Skeletal muscle satellite cell (primary cell): ENCODE data around the gene PHF14.
"Not testable (repeated sequence)": the region's sequence is repeated elsewhere in the genome, so short reads cannot be mapped to it uniquely, and the experiment has no call there.

Experiments used
- H3K27me3 ChIP-seq: 2 replicates; pipeline ENCODE4 v1.7.0; 2013; ENCODE audit warnings: low read length; ENCODE audit not compliant: control insufficient read depth, insufficient read depth
- H3K36me3 ChIP-seq: 2 replicates; pipeline ENCODE4 v1.7.0; 2013; ENCODE audit warnings: mild to moderate bottlenecking, control low read depth, low read length; ENCODE audit not compliant: insufficient read depth
- H3K4me1 ChIP-seq: 2 replicates; pipeline ENCODE4 v1.7.0; 2013; ENCODE audit warnings: low read length; ENCODE audit not compliant: control insufficient read depth, insufficient read depth
- H3K4me2 ChIP-seq: 2 replicates; pipeline ENCODE4 v1.7.0; 2013; ENCODE audit warnings: mild to moderate bottlenecking, low read length
- H3K4me3 ChIP-seq: 2 replicates; pipeline ENCODE4 v1.7.0; 2013; ENCODE audit warnings: low read length
- H3K9ac ChIP-seq: 2 replicates; pipeline ENCODE4 v1.7.0; 2013; ENCODE audit warnings: mild to moderate bottlenecking, low read depth, low read length, moderate library complexity
- H3K9me3 ChIP-seq: replicated peaks from 2 replicates; pipeline ENCODE4 v1.7.0; 2013; ENCODE audit warnings: mild to moderate bottlenecking, control low read depth, low read length

Gene PHF14

DNA sequence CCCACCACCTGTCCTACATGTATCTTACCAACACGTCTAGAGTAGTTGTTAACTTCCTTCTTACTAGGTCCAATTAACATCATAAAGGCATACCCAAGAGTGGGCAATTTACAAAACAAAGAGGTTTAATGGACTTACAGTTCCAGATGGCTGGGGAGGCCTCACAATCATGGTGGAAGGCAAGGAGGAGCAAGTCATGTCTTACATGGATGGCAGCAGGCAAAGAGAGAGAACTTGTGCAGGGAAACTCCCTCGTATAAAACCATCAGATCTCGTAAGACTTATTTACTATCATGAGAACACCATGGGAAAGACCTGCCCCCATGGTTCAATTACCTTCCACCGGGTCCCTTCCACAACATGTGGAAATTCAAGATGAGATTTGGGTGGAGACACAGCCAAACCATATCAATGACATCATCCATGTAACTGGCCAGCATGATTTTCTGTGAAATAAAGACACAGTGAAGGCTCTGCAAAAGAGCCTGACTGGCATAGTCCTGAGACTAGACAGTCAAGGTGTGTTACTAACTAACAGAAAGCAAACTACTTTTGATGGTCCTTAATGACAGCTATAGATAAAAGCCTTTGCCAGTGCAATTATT is 22.6 kb upstream of the PHF14 start:
- not testable (repeated sequence) for H3K9me3 ChIP-seq, H3K4me2 ChIP-seq, H3K4me3 ChIP-seq, H3K9ac ChIP-seq, H3K4me1 ChIP-seq, H3K36me3 ChIP-seq
- peaks cover 14% of the 10 kb centered on the region for H3K27me3 ChIP-seq

DNA sequence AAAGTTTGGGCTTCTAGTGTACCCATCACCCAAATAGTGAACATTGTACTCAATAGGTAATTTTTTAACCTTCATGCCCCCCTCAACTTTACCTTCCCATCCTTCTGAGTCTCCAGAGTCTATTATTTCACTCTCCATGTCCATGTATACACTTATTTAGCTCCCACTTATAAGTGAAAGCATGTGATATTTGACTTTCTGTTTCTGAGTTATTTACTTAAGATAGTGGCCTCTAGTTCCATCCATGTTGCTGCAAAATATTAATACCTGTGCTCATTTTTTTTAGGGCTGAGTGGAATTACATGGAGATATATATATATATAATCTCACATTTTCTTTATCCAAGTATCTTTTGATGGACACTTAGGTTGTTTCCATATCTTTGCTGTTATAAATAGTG is 21.1 kb upstream of the PHF14 start:
- no peak overlapping the region for H3K4me3 ChIP-seq
- no peaks in the 10 kb centered on the region for H3K36me3 ChIP-seq

DNA sequence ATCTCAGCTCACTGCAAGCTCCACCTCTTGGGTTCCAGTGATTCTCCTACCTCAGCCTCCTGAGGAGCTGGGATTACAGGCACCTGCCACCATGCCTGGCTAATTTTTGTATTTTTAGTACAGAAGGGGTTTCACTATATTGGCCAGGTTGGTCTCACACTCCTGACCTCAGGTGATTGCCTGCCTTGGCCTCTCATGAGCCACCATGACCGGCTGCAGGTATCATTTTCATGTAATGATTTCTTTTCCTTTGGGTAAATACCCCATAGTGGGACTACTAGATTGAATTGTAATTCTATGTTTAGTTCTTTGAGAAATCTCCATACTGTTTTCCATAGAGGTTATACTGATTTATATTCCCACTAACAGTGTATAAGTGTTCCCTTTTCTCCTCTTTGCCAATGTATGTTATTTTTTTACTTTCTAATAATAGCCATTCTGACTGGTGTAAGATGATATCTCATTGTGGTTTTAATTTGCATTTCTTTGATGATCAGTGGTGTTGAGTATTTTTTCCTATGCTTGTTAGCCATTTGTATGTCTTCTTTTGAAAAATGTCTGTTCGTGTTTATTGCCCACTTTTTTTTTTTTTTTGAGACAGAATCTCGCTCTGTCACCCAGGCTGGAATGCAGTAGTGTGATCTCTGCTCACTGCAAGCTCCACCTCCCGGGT is 20.5 kb upstream of the PHF14 start:
- not testable (repeated sequence) for H3K36me3 ChIP-seq, H3K4me2 ChIP-seq, H3K27me3 ChIP-seq, H3K9ac ChIP-seq, H3K4me1 ChIP-seq, H3K4me3 ChIP-seq, H3K9me3 ChIP-seq

More for the DNA sequence above, 21.1 kb upstream of the PHF14 start:
- Histone ChIP-seq H3K4me2 (no peak overlapping the region), H3K27me3 (peaks cover 10% of the 10 kb centered on the region), H3K9ac (no peak overlapping the region), H3K9me3 (no peaks in the 10 kb centered on the region), H3K4me1 (no peaks in the 10 kb centered on the region)

DNA sequence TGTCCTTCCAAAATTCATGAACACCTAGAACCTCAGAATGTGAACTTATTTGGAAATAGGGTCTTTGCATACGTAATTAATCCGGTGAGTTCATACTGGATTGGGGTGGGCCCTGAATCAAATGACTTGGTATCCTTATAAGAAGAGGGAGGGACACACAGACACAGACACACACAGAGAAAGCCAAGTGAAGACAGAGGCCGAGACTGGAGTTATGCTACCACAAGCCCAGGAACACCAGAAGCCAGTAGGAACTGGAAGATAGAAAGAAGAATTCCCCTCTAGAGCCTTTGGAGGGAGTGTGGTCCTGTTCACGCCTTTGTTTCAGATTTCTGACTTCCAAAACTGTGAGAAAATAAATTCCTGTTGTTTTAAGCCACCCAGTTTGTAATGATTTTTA is 17.1 kb upstream of the PHF14 start:
- H3K9me3 ChIP-seq: no peaks in the 10 kb centered on the region
- peaks cover 4% of the 10 kb centered on the region for H3K27me3 ChIP-seq
- no peaks in the 10 kb centered on the region for H3K36me3 ChIP-seq
- H3K4me1 ChIP-seq: no peaks in the 10 kb centered on the region
- no peak overlapping the region for H3K9ac ChIP-seq
- no peak overlapping the region for H3K4me3 ChIP-seq
- no peak overlapping the region for H3K4me2 ChIP-seq

DNA sequence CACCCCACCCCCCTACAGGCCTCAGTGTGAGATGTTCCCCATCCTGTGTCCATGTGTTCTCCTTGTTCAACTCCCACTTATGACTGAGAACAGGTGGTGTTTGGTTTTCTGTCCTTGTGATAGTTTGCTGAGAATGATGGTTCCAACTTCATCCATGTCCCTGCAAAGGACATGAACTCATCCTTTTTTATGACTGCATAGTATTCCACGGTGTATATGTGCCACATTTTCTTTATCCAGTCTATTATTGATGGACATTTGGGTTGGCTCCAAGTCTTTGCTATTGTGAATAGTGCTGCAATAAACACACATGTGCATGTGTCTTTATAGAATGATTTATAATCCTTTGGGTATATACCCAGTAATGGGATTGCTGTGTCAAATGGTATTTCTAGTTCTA is 13.4 kb upstream of the PHF14 start:
- not testable (repeated sequence) for H3K9ac ChIP-seq, H3K4me3 ChIP-seq, H3K4me1 ChIP-seq, H3K27me3 ChIP-seq, H3K36me3 ChIP-seq, H3K4me2 ChIP-seq, H3K9me3 ChIP-seq

DNA sequence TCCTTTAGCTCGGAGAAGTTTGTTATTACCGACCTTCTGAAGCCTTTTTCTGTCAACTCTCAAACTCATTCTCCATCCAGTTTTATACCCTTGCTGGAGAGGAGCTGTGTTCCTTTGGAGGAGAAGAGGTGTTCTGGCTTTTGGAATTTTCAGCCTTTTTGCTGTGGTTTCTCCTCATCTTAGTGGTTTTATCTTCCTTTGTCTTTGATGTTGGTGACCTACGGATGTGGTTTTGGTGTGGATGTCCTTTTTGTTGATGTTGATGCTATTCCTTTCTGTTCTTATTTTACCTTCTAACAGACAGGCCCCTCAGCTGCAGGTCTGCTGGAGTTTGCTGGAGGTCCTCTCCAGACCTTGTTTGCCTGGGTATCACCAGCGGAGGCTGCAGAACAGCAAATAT is 8.7 kb upstream of the PHF14 start:
- not testable (repeated sequence) for H3K9me3 ChIP-seq, H3K4me3 ChIP-seq, H3K4me1 ChIP-seq, H3K9ac ChIP-seq, H3K36me3 ChIP-seq, H3K4me2 ChIP-seq
- peaks cover 19% of the 10 kb centered on the region for H3K27me3 ChIP-seq

DNA sequence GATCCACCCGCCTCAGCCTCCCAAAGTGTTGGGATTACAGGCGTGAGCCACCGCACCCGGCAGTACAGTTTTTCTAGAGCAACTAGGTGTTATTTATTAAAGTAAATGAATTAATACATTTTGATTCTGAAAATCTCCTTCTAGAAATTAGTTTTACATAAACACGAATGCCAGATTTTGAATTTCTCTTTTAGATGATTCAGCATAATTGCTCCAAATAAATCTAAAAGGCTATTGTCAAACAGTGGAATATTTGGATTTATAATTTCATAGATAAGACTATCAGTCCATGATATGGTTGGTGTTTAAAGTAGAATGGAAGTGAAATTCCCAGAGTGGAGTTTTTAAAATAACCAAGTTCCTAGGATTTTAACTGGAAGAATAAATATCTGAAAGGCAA is 1.5 kb upstream of the PHF14 start:
- H3K4me1 ChIP-seq: peaks cover 5% of the 10 kb centered on the region
- no peaks in the 10 kb centered on the region for H3K9me3 ChIP-seq
- H3K4me3 ChIP-seq: no peak overlapping the region
- H3K27me3 ChIP-seq: peaks cover 19% of the 10 kb centered on the region
- no peak overlapping the region for H3K9ac ChIP-seq
- H3K36me3 ChIP-seq: no peaks in the 10 kb centered on the region
- H3K4me2 ChIP-seq: no peak overlapping the region

DNA sequence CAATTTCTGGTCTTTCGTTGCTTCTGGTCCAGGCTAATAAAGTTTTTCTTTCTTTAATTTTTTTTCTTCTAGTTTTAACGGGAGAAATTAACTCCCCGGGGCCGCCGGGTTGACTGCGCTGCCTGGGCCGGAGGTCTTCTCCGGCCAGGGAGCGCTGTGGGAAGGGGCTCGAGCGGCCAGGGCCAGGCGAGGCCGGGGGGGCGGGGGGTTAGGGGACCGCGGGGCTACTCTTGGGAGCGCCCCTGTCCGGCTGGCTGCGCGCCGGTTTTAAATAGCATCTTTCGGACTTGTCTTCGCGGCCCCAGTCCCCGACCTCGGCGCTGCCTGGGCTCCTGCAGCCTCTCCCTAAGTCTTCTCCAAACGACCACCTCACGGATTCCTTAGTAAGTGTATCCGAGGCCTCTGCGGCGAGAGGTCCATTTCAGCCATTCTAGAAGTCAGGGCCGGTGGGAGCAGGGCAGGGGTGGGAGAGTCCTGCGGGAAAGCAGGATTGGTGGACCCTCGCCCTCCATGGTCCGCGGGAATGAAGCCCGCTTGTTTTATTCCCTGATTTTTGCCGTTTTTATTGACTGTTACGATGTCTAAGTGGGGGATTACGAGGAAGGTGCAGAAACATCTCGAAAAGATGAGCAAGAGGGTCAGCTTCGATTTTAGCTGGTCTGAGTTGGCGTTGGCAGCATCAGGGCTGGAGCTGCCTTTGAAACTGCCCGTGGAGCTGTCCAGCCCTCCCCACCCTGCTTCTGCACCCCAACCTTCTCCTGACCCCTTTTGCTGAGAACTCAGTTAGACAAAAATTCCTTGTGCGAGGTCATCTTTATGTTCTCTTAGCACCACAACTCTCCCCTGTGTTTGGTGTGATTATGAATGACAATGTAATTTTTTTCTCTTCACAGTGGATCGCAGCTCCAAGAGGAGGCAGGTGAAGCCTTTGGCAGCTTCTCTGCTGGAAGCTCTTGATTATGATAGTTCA is 555 bp downstream of the PHF14 start:
- H3K4me2 ChIP-seq: peak overlapping the region; percentile 93
- peak overlapping the region; percentile 90 for H3K9ac ChIP-seq
- no peaks in the 10 kb centered on the region for H3K9me3 ChIP-seq
- H3K27me3 ChIP-seq: peaks cover 2% of the 10 kb centered on the region
- no peaks in the 10 kb centered on the region for H3K36me3 ChIP-seq
- peaks cover 5% of the 10 kb centered on the region for H3K4me1 ChIP-seq
- H3K4me3 ChIP-seq: peak overlapping the region; percentile 81

DNA sequence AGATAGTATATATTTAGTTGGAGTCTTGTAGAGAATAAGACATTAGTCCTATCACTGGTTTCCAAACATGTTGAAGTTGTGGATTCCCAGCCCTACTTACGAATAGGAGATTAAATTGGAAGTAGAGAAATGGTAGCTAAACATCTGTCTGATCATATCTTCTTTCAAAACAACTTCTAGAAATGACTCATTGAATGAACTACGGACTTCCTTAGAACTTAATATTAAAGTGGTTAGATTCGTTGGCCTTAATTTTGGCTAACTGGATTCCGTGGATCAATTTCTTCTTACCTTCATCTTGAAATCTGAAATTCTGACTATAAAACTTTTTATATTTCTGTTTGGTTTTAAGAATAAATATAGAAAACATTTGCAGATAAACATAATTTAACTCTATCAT is 3.4 kb downstream of the PHF14 start:
- no peak overlapping the region for H3K4me3 ChIP-seq
- no peaks in the 10 kb centered on the region for H3K27me3 ChIP-seq
- no peaks in the 10 kb centered on the region for H3K36me3 ChIP-seq
- H3K9ac ChIP-seq: no peak overlapping the region
- H3K4me1 ChIP-seq: peaks cover 5% of the 10 kb centered on the region
- no peaks in the 10 kb centered on the region for H3K9me3 ChIP-seq
- no peak overlapping the region for H3K4me2 ChIP-seq

DNA sequence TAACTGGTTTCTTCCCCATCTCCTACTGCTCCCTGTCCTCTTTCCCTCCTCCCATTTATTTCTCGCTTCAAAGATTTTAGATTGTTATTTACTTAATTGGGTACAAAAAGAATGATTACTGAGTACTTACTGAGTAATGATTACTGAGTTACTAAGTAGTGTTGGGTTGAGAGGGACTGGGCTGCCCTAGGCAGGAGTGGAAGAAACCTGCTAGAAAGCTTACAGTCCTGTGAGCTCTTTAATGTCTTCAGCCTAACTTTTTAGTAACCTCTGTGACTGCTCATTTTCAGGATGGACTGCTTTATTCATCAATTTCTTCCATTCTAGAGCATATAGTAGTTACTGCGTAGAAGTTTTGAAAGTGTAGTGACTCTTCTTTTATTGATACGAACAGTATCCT is 7.6 kb downstream of the PHF14 start:
- H3K36me3 ChIP-seq: peaks cover 8% of the 10 kb centered on the region
- H3K4me1 ChIP-seq: no peaks in the 10 kb centered on the region
- H3K4me3 ChIP-seq: no peak overlapping the region
- no peaks in the 10 kb centered on the region for H3K9me3 ChIP-seq
- no peak overlapping the region for H3K9ac ChIP-seq
- H3K4me2 ChIP-seq: no peak overlapping the region
- no peaks in the 10 kb centered on the region for H3K27me3 ChIP-seq

DNA sequence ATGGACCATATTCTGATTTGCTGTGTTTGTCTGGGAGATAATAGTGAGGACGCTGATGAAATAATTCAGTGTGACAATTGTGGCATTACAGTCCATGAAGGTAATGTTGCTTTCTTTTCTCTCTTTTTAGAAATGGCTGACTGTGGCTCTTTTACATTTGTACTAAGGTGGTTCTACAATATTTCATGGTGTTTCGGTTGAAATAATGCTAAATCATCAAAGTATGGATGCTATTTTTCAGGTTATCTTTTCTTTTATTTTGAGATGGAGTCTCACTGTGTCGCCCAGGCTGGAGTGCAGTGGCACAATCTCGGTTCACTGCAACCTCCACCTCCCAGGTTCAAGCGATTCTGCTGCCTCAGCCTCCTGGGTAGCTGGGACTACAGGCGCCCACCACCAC is 17.1 kb downstream of the PHF14 start:
- not testable (repeated sequence) for H3K4me3 ChIP-seq, H3K4me1 ChIP-seq, H3K9me3 ChIP-seq, H3K4me2 ChIP-seq, H3K27me3 ChIP-seq, H3K9ac ChIP-seq, H3K36me3 ChIP-seq
